CD4-positive, CD25-positive, alpha-beta regulatory T cell (primary cell): ENCODE measurements around the gene PPFIA2. TPM values are rescaled to one million over a fixed set of nuclear protein-coding genes. Genes with fewer than 3 reads are reported as not detected.

ENCODE experiments used
- ATAC-seq, 2 donors: fragments of 150-1000 bp; cut with Tn5 transposase; one replicate each; pipeline ENCODE4 v1.10.0; 2021; ENCODE audit warnings: low read depth in 2 of 2, moderate number of reproducible peaks in 2 of 2, moderate library complexity in 1 of 2
- DNase-seq, 3 donors: peaks; one replicate each; pipeline versions ENCODE4 v3.0.0 to v3.0.0-alpha.2; 2012 to 2022; ENCODE audit warnings: mixed read lengths in 1 of 3
- H3K27ac ChIP-seq: one replicate; pipeline ENCODE4 v1.7.0; 2013; ENCODE audit warnings: mild to moderate bottlenecking, low read length; ENCODE audit not compliant: insufficient read depth, poor library complexity, severe bottlenecking
- H3K27me3 ChIP-seq: one replicate; pipeline ENCODE4 v1.7.0; 2013; ENCODE audit warnings: low read length; ENCODE audit not compliant: control insufficient read depth, insufficient read depth
- H3K36me3 ChIP-seq: one replicate; pipeline ENCODE4 v1.7.0; 2013; ENCODE audit warnings: mild to moderate bottlenecking, low read length, moderate library complexity; ENCODE audit not compliant: control insufficient read depth, insufficient read depth
- H3K4me1 ChIP-seq: 2 replicates; pipeline ENCODE4 v1.7.0; 2013; ENCODE audit warnings: mild to moderate bottlenecking, low read length; ENCODE audit not compliant: insufficient read depth, control insufficient read depth, poor library complexity, severe bottlenecking
- H3K4me3 ChIP-seq: one replicate; pipeline ENCODE4 v1.7.0; 2013; ENCODE audit warnings: low read depth, mild to moderate bottlenecking, low read length, moderate library complexity
- H3K9me3 ChIP-seq, 2 experiments: 1 replicate in 1 of 2; 2 replicates in 1 of 2; pipeline ENCODE4 v1.7.0; 2013; ENCODE audit warnings: low read length in 2 of 2, mild to moderate bottlenecking in 1 of 2, moderate library complexity in 1 of 2; ENCODE audit not compliant: control insufficient read depth in 2 of 2
- H3K27ac Mint-ChIP-seq, 3 donors: one replicate each; pipeline ENCODE4 v1.8.0; 2020 to 2022; ENCODE audit warnings: mild to moderate bottlenecking in 3 of 3, mixed read lengths in 3 of 3, moderate library complexity in 2 of 3
- H3K27me3 Mint-ChIP-seq: one replicate; pipeline ENCODE4 v1.8.0; 2022; ENCODE audit warnings: mild to moderate bottlenecking, mixed read lengths
- H3K36me3 Mint-ChIP-seq: one replicate; pipeline ENCODE4 v1.8.0; 2020; ENCODE audit warnings: mixed read lengths
- H3K4me1 Mint-ChIP-seq, 4 donors: one replicate each; pipeline ENCODE4 v1.8.0; 2020 to 2022; ENCODE audit warnings: mixed read lengths in 4 of 4, mild to moderate bottlenecking in 1 of 4
- H3K4me3 Mint-ChIP-seq, 4 donors: one replicate each; pipeline ENCODE4 v1.8.0; 2020 to 2022; ENCODE audit warnings: mild to moderate bottlenecking in 4 of 4, mixed read lengths in 4 of 4, moderate library complexity in 3 of 4
- H3K9me3 Mint-ChIP-seq, 7 donors: one replicate each; pipeline ENCODE4 v1.8.0; 2020 to 2022; ENCODE audit warnings: mixed read lengths in 7 of 7, mild to moderate bottlenecking in 3 of 7, moderate library complexity in 2 of 7
- polyA plus RNA-seq, 4 donors: library from polyadenylated mRNA; unstranded; fragments of 300-500 nt; fragmentation: Illumina TruSeq; gene quantifications; one replicate each; pipeline ENCODE4 v1.2.3, GENCODE V29; 2021
- total RNA-seq: library from RNA; stranded (reverse); gene quantifications from one replicate; pipeline ENCODE4 v1.2.3, GENCODE V29; 2022

Gene PPFIA2
- total and polyA plus RNA-seq, 5 donors from 2014 or later = not detected

GRCh38 chr12:81718616-81719015 is 40.5 kb downstream of the PPFIA2 start:
- H3K9me3 ChIP-seq = no peaks in the 10 kb centered on the region
- Mint-ChIP-seq H3K27me3 (no peaks in the 10 kb centered on the region), H3K36me3 (no peaks in the 10 kb centered on the region), H3K4me1 (no peaks in the 10 kb centered on the region), H3K4me3 (no peak overlapping the region), H3K9me3 (peaks cover 0 to 7% (median 2%) of the 10 kb centered on the region in 7 donors), H3K27ac (no peak overlapping the region)
- H3K36me3 ChIP-seq = no peaks in the 10 kb centered on the region
- no peak overlapping the region for H3K4me3 ChIP-seq
- ATAC-seq (no peak), DNase-seq (no peak)
- no peak overlapping the region for H3K27ac ChIP-seq
- no peaks in the 10 kb centered on the region for H3K27me3 ChIP-seq
- H3K4me1 ChIP-seq = no peaks in the 10 kb centered on the region

- Histone ChIP-seq H3K4me3 (no peak overlapping the region), H3K36me3 (no peaks in the 10 kb centered on the region), H3K9me3 (no peaks in the 10 kb centered on the region), H3K27ac (no peak overlapping the region), H3K4me1 (no peaks in the 10 kb centered on the region), H3K27me3 (no peaks in the 10 kb centered on the region)
- H3K9me3 Mint-ChIP-seq = peaks cover 0 to 7% (median 2%) of the 10 kb centered on the region in 7 donors
- DNase-seq (no peak), ATAC-seq (no peak)
- no peaks in the 10 kb centered on the region for H3K27me3 Mint-ChIP-seq
- H3K36me3 Mint-ChIP-seq = no peaks in the 10 kb centered on the region
- H3K4me3 Mint-ChIP-seq = no peak overlapping the region
- no peak overlapping the region for H3K27ac Mint-ChIP-seq
- no peaks in the 10 kb centered on the region for H3K4me1 Mint-ChIP-seq
Measured at GRCh38 chr12:81712536-81712935, 46.6 kb downstream of the PPFIA2 start.

GRCh38 chr12:81705586-81705985 is 53.6 kb downstream of the PPFIA2 start:
- H3K4me3 ChIP-seq = no peak overlapping the region
- Mint-ChIP-seq H3K27me3 (no peaks in the 10 kb centered on the region), H3K4me1 (no peaks in the 10 kb centered on the region), H3K9me3 (peaks cover 0 to 7% (median 4%) of the 10 kb centered on the region in 7 donors), H3K27ac (no peak overlapping the region), H3K36me3 (no peaks in the 10 kb centered on the region), H3K4me3 (no peak overlapping the region)
- no peaks in the 10 kb centered on the region for H3K36me3 ChIP-seq
- ATAC-seq (no peak), DNase-seq (no peak)
- no peak overlapping the region for H3K27ac ChIP-seq
- no peaks in the 10 kb centered on the region for H3K9me3 ChIP-seq
- no peaks in the 10 kb centered on the region for H3K4me1 ChIP-seq
- no peaks in the 10 kb centered on the region for H3K27me3 ChIP-seq

- Mint-ChIP-seq H3K36me3 (no peaks in the 10 kb centered on the region), H3K4me3 (no peak overlapping the region), H3K4me1 (no peaks in the 10 kb centered on the region), H3K9me3 (peaks cover 0 to 9% (median 0%) of the 10 kb centered on the region in 7 donors), H3K27me3 (no peaks in the 10 kb centered on the region), H3K27ac (no peak overlapping the region)
- no peak for DNase-seq
- ATAC-seq = no peak
- no peak overlapping the region for H3K4me3 ChIP-seq
- no peaks in the 10 kb centered on the region for H3K27me3 ChIP-seq
- H3K36me3 ChIP-seq = no peaks in the 10 kb centered on the region
- H3K27ac ChIP-seq = no peak overlapping the region
- no peaks in the 10 kb centered on the region for H3K9me3 ChIP-seq
- H3K4me1 ChIP-seq = no peaks in the 10 kb centered on the region
Measured at GRCh38 chr12:81699551-81699950, 59.6 kb downstream of the PPFIA2 start.

- H3K9me3 ChIP-seq = no peaks in the 10 kb centered on the region
- Mint-ChIP-seq H3K36me3 (no peaks in the 10 kb centered on the region), H3K4me1 (no peaks in the 10 kb centered on the region), H3K9me3 (peaks cover 0 to 7% (median 2%) of the 10 kb centered on the region in 7 donors), H3K4me3 (no peak overlapping the region), H3K27ac (no peak overlapping the region), H3K27me3 (no peaks in the 10 kb centered on the region)
- no peaks in the 10 kb centered on the region for H3K27me3 ChIP-seq
- ATAC-seq = no peak
- H3K27ac ChIP-seq = no peak overlapping the region
- DNase-seq = no peak
- no peak overlapping the region for H3K4me3 ChIP-seq
- H3K4me1 ChIP-seq = no peaks in the 10 kb centered on the region
- no peaks in the 10 kb centered on the region for H3K36me3 ChIP-seq
Measured at GRCh38 chr12:81692008-81692407, 67.1 kb downstream of the PPFIA2 start.

- no peaks in the 10 kb centered on the region for H3K4me1 ChIP-seq
- no peak overlapping the region for H3K27ac ChIP-seq
- H3K27me3 ChIP-seq = no peaks in the 10 kb centered on the region
- no peak overlapping the region for H3K4me3 Mint-ChIP-seq
- ATAC-seq (no peak), DNase-seq (no peak)
- H3K36me3 ChIP-seq = no peaks in the 10 kb centered on the region
- no peaks in the 10 kb centered on the region for H3K27me3 Mint-ChIP-seq
- no peaks in the 10 kb centered on the region for H3K36me3 Mint-ChIP-seq
- no peaks in the 10 kb centered on the region for H3K4me1 Mint-ChIP-seq
- H3K9me3 Mint-ChIP-seq = peaks cover 0 to 8% (median 0%) of the 10 kb centered on the region in 7 donors
- H3K4me3 ChIP-seq = no peak overlapping the region
- no peak overlapping the region for H3K27ac Mint-ChIP-seq
- no peaks in the 10 kb centered on the region for H3K9me3 ChIP-seq
Measured at GRCh38 chr12:81683881-81684280, 75.3 kb downstream of the PPFIA2 start.

GRCh38 chr12:81679614-81680013 is 79.5 kb downstream of the PPFIA2 start:
- Mint-ChIP-seq H3K27ac (no peak overlapping the region), H3K4me1 (no peaks in the 10 kb centered on the region), H3K4me3 (no peak overlapping the region), H3K36me3 (no peaks in the 10 kb centered on the region), H3K9me3 (peaks cover 0 to 8% (median 1%) of the 10 kb centered on the region in 7 donors), H3K27me3 (peaks cover 5% of the 10 kb centered on the region)
- no peaks in the 10 kb centered on the region for H3K36me3 ChIP-seq
- peaks cover 0 to 3% of the 10 kb centered on the region in 2 experiments for H3K9me3 ChIP-seq
- no peak for DNase-seq
- H3K4me1 ChIP-seq = no peaks in the 10 kb centered on the region
- no peak overlapping the region for H3K4me3 ChIP-seq
- ATAC-seq = no peak
- no peaks in the 10 kb centered on the region for H3K27me3 ChIP-seq
- no peak overlapping the region for H3K27ac ChIP-seq

GRCh38 chr12:81670759-81671158 is 88.4 kb downstream of the PPFIA2 start:
- H3K36me3 Mint-ChIP-seq = no peaks in the 10 kb centered on the region
- H3K27me3 ChIP-seq = no peaks in the 10 kb centered on the region
- no peak overlapping the region for H3K27ac ChIP-seq
- no peak overlapping the region for H3K4me3 Mint-ChIP-seq
- no peaks in the 10 kb centered on the region for H3K4me1 Mint-ChIP-seq
- H3K27me3 Mint-ChIP-seq = no peaks in the 10 kb centered on the region
- no peaks in the 10 kb centered on the region for H3K36me3 ChIP-seq
- H3K4me3 ChIP-seq = no peak overlapping the region
- no peak overlapping the region for H3K27ac Mint-ChIP-seq
- peaks cover 0 to 5% of the 10 kb centered on the region in 2 experiments for H3K9me3 ChIP-seq
- ATAC-seq = no peak
- DNase-seq = no peak
- H3K9me3 Mint-ChIP-seq = peaks cover 0 to 9% (median 3%) of the 10 kb centered on the region in 7 donors
- H3K4me1 ChIP-seq = no peaks in the 10 kb centered on the region
